ENCODE measurements around the gene TAF5L. TPM values are rescaled to one million over a fixed set of nuclear protein-coding genes. Genes with fewer than 3 reads are reported as not detected.
A peak's percentile ranks its signal among the peaks of the same experiment; 100 is the strongest.

The TAF5L gene
- total and polyA plus RNA-seq, 2 of the 13 experiments (the other 11 are each of a cell fraction or from before 2014, with no cell fraction given): 10.8 to 18.2 TPM

GRCh38 chr1:229625915-229626831 is at the start of gene TAF5L, which contains the start of gene URB2 (continued):
- TF ChIP-seq ZNF407 (CRISPR knock-in tag; IDR thresholded peaks at IDR 0.05; ENCODE audit: not compliant biosample characterization): peak; percentile 81
- TF ChIP-seq NR2F1 (CRISPR knock-in tag; IDR thresholded peaks at IDR 0.05): no peak
- TF ChIP-seq KLF9 (CRISPR knock-in tag; IDR thresholded peaks at IDR 0.05; ENCODE audit: low read depth): no peak
- no peak for TF ChIP-seq MYNN (CRISPR knock-in tag; IDR thresholded peaks at IDR 0.05; ENCODE audit: low read depth)
- TF ChIP-seq, protein P1, sequence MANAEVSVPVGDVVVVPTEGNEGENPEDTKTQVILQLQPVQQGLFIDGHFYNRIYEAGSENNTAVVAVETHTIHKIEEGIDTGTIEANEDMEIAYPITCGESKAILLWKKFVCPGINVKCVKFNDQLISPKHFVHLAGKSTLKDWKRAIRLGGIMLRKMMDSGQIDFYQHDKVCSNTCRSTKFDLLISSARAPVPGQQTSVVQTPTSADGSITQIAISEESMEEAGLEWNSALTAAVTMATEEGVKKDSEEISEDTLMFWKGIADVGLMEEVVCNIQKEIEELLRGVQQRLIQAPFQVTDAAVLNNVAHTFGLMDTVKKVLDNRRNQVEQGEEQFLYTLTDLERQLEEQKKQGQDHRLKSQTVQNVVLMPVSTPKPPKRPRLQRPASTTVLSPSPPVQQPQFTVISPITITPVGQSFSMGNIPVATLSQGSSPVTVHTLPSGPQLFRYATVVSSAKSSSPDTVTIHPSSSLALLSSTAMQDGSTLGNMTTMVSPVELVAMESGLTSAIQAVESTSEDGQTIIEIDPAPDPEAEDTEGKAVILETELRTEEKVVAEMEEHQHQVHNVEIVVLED (CRISPR knock-in tag; IDR thresholded peaks at IDR 0.05; ENCODE audit: borderline replicate concordance): peak; percentile 98
- TF ChIP-seq TOPORS (CRISPR knock-in tag; IDR thresholded peaks at IDR 0.05): no peak
- no peak; the same call in 1 of the 2 replicates for TF ChIP-seq ZNF232 (CRISPR knock-in tag; IDR thresholded peaks at IDR 0.05; ENCODE audit: borderline replicate concordance)
- TF ChIP-seq ZNF275 (CRISPR knock-in tag; IDR thresholded peaks at IDR 0.05; ENCODE audit: borderline replicate concordance): 0 out of 2 replicates have a peak, but pooled peaks have one; percentile 66
- TF ChIP-seq IRF2 (CRISPR knock-in tag; IDR thresholded peaks at IDR 0.05): no peak; the same call in 1 of the 2 replicates
- no peak for TF ChIP-seq U2AF2 (IDR thresholded peaks at IDR 0.05; ENCODE audit: low read depth, low read length)
- no peak for TF ChIP-seq ZSCAN30 (CRISPR knock-in tag; IDR thresholded peaks at IDR 0.05)
- TF ChIP-seq JUNB (CRISPR knock-in tag; IDR thresholded peaks at IDR 0.05; ENCODE audit: borderline replicate concordance): no peak
- peak; percentile 86 for TF ChIP-seq YY1 (IDR thresholded peaks at IDR 0.05; ENCODE audit: insufficient read depth, insufficient replicate concordance, low read depth, low read length)
- no peak for TF ChIP-seq EHMT2 (IDR thresholded peaks at IDR 0.05; ENCODE audit: borderline replicate concordance, low read depth, low read length)
- TF ChIP-seq ZSCAN9 (CRISPR knock-in tag; IDR thresholded peaks at IDR 0.05; ENCODE audit: borderline replicate concordance): 0 out of 2 replicates have a peak, but pooled peaks have one; percentile 46
- TF ChIP-seq ZNF292 (CRISPR knock-in tag; IDR thresholded peaks at IDR 0.05; ENCODE audit: borderline replicate concordance, low read depth): no peak; the same call in 1 of the 2 replicates
- TF ChIP-seq ZNF124 (CRISPR knock-in tag; IDR thresholded peaks at IDR 0.05): no peak
